RWPE1 (cell line): ENCODE results near the gene BRCA1.
"Not testable (repeated sequence)": the region's sequence is repeated elsewhere in the genome, so short reads cannot be mapped to it uniquely, and the experiment has no call there.

Source experiments
- CTCF ChIA-PET: fragments of 350-600 bp; sonication (Branson Sonifier 250); formaldehyde crosslinking; extraction: SDS; loops from one replicate; lab custom pipeline; 2021; lab: Yijun Ruan, JAX
- POLR2A ChIA-PET: fragments of 400-600 bp; formaldehyde crosslinking; extraction: SDS; loops from one replicate; lab custom pipeline; 2020; ENCODE audit warnings: antibody characterized with exemption; ENCODE audit not compliant: low non-redundant PET; lab: Yijun Ruan, JAX
- DNase-seq: peaks from one replicate; pipeline ENCODE4 v3.0.0; 2012; ENCODE audit warnings: low spot score
- H3K27ac ChIP-seq: fragments of 450-650 bp; 2 replicates; pipeline ENCODE4 v1.5.1; 2017
- TF ChIP-seq, protein P1 (sequence below): fragments of 450-650 bp; conservative IDR thresholded peaks from 2 replicates; pipeline ENCODE4 v1.5.1; 2017; ENCODE audit warnings: low read depth, mild to moderate bottlenecking

BRCA1 gene

DNA sequence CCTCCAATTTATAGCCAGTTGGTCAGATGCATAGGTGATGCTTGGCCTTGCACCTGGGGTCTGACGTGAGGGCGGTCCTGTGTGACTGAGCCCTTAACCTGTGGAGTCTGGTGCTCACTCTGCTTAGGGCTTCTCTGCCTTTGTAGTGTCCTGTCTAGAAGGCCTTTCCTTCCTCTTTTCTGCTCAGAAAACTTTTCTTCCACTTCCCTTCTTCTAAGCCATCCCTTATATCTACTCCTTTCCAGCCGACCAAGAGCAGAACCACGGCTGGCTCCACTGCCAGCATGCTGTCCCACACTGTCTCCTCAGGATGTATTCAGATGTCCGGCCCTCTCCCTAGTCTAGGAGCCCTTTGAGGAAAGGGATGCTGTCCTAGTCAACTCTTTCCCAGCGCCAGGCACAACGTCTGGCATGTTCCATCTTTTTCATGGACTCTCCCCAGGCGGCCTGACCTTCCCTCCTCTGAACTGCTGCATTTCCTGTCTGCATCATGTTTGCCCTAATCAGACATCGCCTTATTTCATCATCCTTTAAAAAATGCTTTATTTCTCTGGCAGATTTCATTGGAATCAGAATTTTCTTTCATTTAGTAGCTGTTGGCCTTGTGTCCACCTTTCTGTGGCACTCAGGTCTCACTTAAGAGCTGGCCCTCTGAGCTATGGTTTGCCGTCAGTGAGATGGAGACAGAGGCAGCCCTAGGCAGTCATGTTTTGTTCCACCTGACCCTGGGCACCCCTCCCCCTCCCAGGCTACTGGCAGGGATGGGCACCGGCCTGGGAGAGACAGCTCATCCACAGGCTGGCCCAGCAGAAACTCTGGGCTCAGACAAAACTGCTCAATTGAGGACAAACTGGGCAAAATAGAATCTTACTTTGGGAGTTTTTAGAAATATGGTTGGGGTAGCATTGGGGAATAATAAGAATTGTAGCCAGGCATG is 15.5 kb upstream of the BRCA1 start:
- DNase-seq: no peak
- no peak overlapping the region for H3K27ac ChIP-seq
- POLR2A ChIA-PET: interaction anchor here (0.6 kb wide), 1 partner anchor 38 kb away, joined by 9 read pairs; no protein-coding TSS in a partner anchor
- TF ChIP-seq, protein P1, sequence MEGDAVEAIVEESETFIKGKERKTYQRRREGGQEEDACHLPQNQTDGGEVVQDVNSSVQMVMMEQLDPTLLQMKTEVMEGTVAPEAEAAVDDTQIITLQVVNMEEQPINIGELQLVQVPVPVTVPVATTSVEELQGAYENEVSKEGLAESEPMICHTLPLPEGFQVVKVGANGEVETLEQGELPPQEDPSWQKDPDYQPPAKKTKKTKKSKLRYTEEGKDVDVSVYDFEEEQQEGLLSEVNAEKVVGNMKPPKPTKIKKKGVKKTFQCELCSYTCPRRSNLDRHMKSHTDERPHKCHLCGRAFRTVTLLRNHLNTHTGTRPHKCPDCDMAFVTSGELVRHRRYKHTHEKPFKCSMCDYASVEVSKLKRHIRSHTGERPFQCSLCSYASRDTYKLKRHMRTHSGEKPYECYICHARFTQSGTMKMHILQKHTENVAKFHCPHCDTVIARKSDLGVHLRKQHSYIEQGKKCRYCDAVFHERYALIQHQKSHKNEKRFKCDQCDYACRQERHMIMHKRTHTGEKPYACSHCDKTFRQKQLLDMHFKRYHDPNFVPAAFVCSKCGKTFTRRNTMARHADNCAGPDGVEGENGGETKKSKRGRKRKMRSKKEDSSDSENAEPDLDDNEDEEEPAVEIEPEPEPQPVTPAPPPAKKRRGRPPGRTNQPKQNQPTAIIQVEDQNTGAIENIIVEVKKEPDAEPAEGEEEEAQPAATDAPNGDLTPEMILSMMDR: no peak
- CTCF ChIA-PET: no interaction called here

DNA sequence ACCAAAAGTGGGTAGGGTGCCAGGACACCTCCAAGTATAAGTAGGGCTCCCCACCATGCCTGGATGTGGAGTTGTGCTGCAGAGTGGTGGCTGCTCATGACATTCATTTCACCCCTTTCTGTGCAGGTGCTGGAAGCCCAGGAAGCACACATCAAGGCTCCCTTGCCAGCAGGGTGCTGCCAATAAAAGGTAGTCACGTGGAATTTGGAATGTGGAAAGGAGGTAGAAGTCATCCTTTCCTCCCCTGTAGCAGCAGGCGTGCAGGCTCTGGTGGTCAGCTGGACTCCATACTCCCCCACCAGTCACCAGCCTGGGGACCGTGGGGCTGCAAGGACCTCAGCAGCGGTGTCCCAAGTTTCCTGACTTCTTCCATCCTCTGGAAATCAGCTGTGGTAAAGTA is 13.4 kb upstream of the BRCA1 start:
- H3K27ac ChIP-seq, POLR2A ChIA-PET, DNase-seq: not testable (repeated sequence)
- CTCF ChIA-PET: interaction anchor here (0.6 kb wide), 1 partner anchor 55 kb away, joined by 3 read pairs; no protein-coding TSS in a partner anchor

DNA sequence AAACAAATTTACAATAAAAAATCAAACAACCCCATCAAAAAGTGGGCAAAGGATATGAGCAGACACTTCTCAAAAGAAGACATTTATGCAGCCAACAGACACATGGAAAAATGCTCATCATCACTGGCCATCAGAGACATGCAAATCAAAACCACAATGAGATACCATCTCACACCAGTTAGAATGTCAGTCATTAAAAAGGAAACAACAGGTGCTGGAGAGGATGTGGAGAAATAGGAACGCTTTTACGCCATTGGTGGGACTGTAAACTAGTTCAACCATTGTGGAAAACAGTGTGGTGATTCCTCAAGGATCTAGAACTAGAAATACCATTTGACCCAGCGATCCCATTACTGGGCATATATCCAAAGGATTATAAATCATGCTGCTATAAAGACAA is 11.4 kb upstream of the BRCA1 start:
- DNase-seq, CTCF ChIA-PET, POLR2A ChIA-PET, H3K27ac ChIP-seq: not testable (repeated sequence)

GRCh38 chr17:43135454-43135819 is 10.3 kb upstream of the BRCA1 start:
- TF ChIP-seq, protein P1: no peak
- CTCF ChIA-PET: no interaction called here
- no peak overlapping the region for H3K27ac ChIP-seq
- POLR2A ChIA-PET: no interaction called here
- no peak for DNase-seq

- TF ChIP-seq, protein P1: no peak
- CTCF ChIA-PET: no interaction called here
- no peak for DNase-seq
- POLR2A ChIA-PET: no interaction called here
- H3K27ac ChIP-seq: no peak overlapping the region
Measured at GRCh38 chr17:43134774-43135453, 9.8 kb upstream of the BRCA1 start.

DNA sequence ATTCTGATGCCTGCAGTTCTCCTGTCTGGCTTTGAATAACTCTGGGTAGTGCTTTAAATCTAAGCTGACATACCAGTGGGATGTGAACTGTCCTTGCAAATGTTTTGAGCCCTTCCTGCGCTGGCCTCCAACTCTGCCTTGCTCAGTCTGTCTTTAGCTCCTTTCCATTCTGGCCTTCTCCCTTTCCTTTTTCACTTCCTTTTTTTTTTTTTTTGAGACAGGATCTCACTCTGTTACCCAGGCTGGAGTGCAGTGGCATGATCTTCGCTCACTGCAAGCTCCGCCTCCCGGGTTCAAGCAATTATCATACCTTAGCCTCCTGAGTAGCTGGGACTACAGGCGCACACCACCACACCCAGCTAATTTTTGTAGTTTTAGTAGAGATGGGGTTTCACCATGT is 8.3 kb upstream of the BRCA1 start:
- CTCF ChIA-PET: interaction anchor here (0.7 kb wide), 1 partner anchor 206 kb away, joined by 4 read pairs; no protein-coding TSS in a partner anchor
- POLR2A ChIA-PET, DNase-seq: not testable (repeated sequence)
- H3K27ac ChIP-seq: peak overlapping the region; percentile 25; the same call in 1 of the 2 replicates

- DNase-seq: no peak
- POLR2A ChIA-PET: no interaction called here
- CTCF ChIA-PET: no interaction called here
- peak overlapping the region; percentile 13; the same call in 1 of the 2 replicates for H3K27ac ChIP-seq
- TF ChIP-seq, protein P1: no peak
Measured at GRCh38 chr17:43132117-43132516, 7.0 kb upstream of the BRCA1 start.

DNA sequence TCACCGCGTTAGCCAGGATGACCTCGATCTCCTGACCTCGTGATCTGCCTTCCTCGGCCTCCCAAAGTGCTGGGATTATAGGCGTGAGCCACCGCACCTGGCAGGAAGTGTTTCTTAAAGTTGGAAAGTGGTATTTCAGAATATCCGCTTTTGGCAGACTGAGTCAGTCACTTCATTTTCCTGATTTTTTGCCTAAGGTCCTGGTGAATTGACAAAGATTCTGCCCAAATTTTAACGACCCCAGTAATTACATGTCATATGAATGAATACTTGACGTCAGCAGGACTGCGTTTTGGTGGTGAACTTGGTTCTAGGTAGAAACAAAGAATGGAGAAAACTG is 4.5 kb upstream of the BRCA1 start:
- ChIA-PET POLR2A (no interaction called here), CTCF (no interaction called here)
- TF ChIP-seq, protein P1: no peak
- peak overlapping the region; percentile 99 for H3K27ac ChIP-seq
- no peak for DNase-seq

DNA sequence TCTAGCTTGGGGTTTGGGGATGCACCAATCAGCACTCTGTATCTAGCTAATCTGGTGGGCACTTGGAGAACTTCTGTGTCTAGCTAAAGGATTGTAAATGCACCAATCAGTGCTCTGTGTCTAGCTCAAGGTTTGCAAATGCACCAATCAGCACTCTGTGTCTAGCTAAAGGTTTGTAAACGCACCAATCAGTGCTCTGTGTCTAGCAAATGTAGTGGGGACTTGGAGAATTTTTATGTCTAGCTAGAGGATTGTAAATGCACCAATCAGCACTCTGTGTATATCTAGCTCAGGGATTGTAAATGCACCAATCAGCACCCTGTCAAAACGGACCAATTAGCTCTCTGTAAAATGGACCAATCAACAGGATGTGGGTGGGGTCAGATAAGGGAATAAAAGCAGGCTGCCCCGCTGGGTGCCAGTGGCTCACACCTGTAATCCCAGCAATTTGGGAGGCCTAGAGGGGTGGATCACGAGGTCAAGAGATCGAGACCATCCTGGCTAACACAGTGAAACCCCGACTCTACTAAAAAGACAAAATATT is 2.2 kb upstream of the BRCA1 start:
- H3K27ac ChIP-seq: peak overlapping the region; percentile 99
- CTCF ChIA-PET, DNase-seq: not testable (repeated sequence)
- POLR2A ChIA-PET: interaction anchor here (1.2 kb wide), 1 partner anchor 9 kb away, joined by 4 read pairs; no protein-coding TSS in a partner anchor
